GM23338 (cell line): Measurements from ENCODE around the gene FOXD4L3. TPM values are rescaled to one million over a fixed set of nuclear protein-coding genes. Genes with fewer than 3 reads are reported as not detected.

ENCODE experiments used
- polyA plus RNA-seq: library from polyadenylated mRNA; unstranded; fragments of >200 nt; fragmentation: Nextera tagmentation; extraction: Ambion mirVana; gene quantifications from 2 replicates; pipeline ENCODE4 v1.2.1, GENCODE V29; 2016
- total RNA-seq: library from RNA; depleted of rRNA; stranded (reverse); fragments of >200 nt; shearing (Covaris generic); gene quantifications from 2 replicates; pipeline ENCODE4 v1.2.3, GENCODE V29; 2014; rRNA removed

The FOXD4L3 gene
- total and polyA plus RNA-seq, 2 experiments from 2014 or later: not detected

Other genes with a start within 250 kb of the FOXD4L3 start
- gene ZNG1C, start 60.9 kb upstream of the FOXD4L3 start, total RNA-seq: 17.4 and 23.4 TPM in 2 replicates
- 41.6 and 49.5 TPM in 2 replicates for gene ZNG1C, start 60.9 kb upstream of the FOXD4L3 start, polyA plus RNA-seq
- gene PGM5, start 53.7 kb downstream of the FOXD4L3 start, total RNA-seq: not detected in 2 replicates
- not detected in 2 replicates for gene PGM5, start 53.7 kb downstream of the FOXD4L3 start, polyA plus RNA-seq
- gene TMEM252, start 238.0 kb downstream of the FOXD4L3 start, total RNA-seq: not detected in 2 replicates
- not detected in 2 replicates for gene TMEM252, start 238.0 kb downstream of the FOXD4L3 start, polyA plus RNA-seq